Fibroblast of mammary gland (primary cell): Measurements from ENCODE around the gene NCS1.

Source experiments
- DNase-seq: peaks from one replicate; pipeline ENCODE4 v3.0.0-alpha.2; 2010; ENCODE audit warnings: low read depth
- H3K4me3 ChIP-seq: 2 replicates; pipeline ENCODE4 v1.5.1; 2011; ENCODE audit warnings: low read depth, mild to moderate bottlenecking, low read length, moderate library complexity; ENCODE audit not compliant: control insufficient read depth
- CTCF ChIP-seq: conservative IDR thresholded peaks from 2 replicates; pipeline ENCODE4 v1.5.1; 2011; ENCODE audit warnings: low read depth, low read length, inconsistent platforms; ENCODE audit not compliant: control insufficient read depth, insufficient read depth

NCS1 gene

GRCh38 chr9:130199605-130200004 is 27.4 kb downstream of the NCS1 start:
- DNase-seq: peak; percentile 39
- no peak for TF ChIP-seq CTCF
- H3K4me3 ChIP-seq: no peak overlapping the region

GRCh38 chr9:130200038-130200849 is 28.0 kb downstream of the NCS1 start:
- no peak overlapping the region for H3K4me3 ChIP-seq
- no peak for TF ChIP-seq CTCF
- DNase-seq: no peak

- H3K4me3 ChIP-seq: no peak overlapping the region
- no peak for TF ChIP-seq CTCF
- no peak for DNase-seq
These were observed 29.2 kb downstream of the NCS1 start for GRCh38 chr9:130201399-130201873.

GRCh38 chr9:130201974-130202373 is 29.8 kb downstream of the NCS1 start:
- no peak overlapping the region for H3K4me3 ChIP-seq
- no peak for TF ChIP-seq CTCF
- DNase-seq: no peak

- TF ChIP-seq CTCF: no peak
- H3K4me3 ChIP-seq: no peak overlapping the region
- DNase-seq: no peak
These were observed 32.1 kb downstream of the NCS1 start for GRCh38 chr9:130204341-130204740.

GRCh38 chr9:130204959-130205358 is 32.8 kb downstream of the NCS1 start:
- TF ChIP-seq CTCF: no peak
- no peak overlapping the region for H3K4me3 ChIP-seq
- no peak for DNase-seq
